Measurements from ENCODE around the gene DEGS2. TPM values are rescaled to one million over a fixed set of nuclear protein-coding genes. Genes with fewer than 3 reads are reported as not detected.
"Not testable (repeated sequence)": the region's sequence is repeated elsewhere in the genome, so short reads cannot be mapped to it uniquely, and the experiment has no call there.

The DEGS2 gene
- total and polyA plus RNA-seq, 10 donors, result 0.33 to 3.2 (median 1.3) TPM

DNA sequence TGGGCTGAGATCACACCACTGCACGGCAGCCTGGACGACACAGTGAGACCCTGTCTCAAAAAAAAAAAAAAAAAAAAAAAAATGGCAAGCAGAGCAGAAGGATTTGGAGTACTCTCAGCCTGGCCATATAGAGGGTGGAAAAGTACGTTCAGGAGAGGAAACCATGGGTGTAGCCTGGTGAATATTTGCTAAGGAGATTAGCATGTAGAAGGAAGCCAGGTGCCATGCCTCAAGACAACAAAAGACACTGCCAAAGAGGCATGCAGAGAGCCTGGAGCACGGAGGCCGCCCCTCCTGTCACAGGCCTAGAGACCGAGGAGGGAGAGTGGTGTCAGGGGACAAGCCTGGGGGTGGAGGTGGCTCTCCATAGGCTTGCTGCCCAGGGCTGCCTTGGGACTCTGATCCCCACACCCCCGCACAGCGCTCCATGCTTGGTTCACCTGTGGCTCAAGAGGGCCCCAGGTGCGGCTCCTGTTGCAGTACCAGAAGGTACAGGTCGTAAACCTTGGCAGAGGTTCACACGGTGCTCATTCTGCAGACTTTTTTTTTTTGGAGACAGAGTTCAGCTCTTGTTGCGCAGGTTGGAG is 27.9 kb upstream of the DEGS2 start:
- Histone ChIP-seq H3K4me1 (peaks cover 3 to 9% (median 7%) of the 10 kb centered on the region in 6 donors), H3K36me3 (no peaks in the 10 kb centered on the region), H3K27ac (no peak overlapping the region), H3K4me3 (no peak overlapping the region), H3K27me3 (replicated peaks in 1 of 7) (no peaks in the 10 kb centered on the region), H3K9me3 (no peaks in the 10 kb centered on the region)
- intact Hi-C loops (cut with DNase I; ENCODE audit: low total_unique reads), result no loop called here
- DNase-seq, result no peak
- TF ChIP-seq POLR2AphosphoS5 (IDR thresholded peaks at IDR 0.05) (no peak), POLR2A (IDR thresholded peaks at IDR 0.05) (no peak)
- TF ChIP-seq, protein P1, sequence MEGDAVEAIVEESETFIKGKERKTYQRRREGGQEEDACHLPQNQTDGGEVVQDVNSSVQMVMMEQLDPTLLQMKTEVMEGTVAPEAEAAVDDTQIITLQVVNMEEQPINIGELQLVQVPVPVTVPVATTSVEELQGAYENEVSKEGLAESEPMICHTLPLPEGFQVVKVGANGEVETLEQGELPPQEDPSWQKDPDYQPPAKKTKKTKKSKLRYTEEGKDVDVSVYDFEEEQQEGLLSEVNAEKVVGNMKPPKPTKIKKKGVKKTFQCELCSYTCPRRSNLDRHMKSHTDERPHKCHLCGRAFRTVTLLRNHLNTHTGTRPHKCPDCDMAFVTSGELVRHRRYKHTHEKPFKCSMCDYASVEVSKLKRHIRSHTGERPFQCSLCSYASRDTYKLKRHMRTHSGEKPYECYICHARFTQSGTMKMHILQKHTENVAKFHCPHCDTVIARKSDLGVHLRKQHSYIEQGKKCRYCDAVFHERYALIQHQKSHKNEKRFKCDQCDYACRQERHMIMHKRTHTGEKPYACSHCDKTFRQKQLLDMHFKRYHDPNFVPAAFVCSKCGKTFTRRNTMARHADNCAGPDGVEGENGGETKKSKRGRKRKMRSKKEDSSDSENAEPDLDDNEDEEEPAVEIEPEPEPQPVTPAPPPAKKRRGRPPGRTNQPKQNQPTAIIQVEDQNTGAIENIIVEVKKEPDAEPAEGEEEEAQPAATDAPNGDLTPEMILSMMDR (IDR thresholded peaks at IDR 0.05 in 8 of 11, conservative IDR thresholded peaks at IDR 0.05 in 3 of 11), result no peak
- WGBS, 5 donors, result 88 to 94% (median 93%) methylated on average over 12 of the region's 12 CpGs

DNA sequence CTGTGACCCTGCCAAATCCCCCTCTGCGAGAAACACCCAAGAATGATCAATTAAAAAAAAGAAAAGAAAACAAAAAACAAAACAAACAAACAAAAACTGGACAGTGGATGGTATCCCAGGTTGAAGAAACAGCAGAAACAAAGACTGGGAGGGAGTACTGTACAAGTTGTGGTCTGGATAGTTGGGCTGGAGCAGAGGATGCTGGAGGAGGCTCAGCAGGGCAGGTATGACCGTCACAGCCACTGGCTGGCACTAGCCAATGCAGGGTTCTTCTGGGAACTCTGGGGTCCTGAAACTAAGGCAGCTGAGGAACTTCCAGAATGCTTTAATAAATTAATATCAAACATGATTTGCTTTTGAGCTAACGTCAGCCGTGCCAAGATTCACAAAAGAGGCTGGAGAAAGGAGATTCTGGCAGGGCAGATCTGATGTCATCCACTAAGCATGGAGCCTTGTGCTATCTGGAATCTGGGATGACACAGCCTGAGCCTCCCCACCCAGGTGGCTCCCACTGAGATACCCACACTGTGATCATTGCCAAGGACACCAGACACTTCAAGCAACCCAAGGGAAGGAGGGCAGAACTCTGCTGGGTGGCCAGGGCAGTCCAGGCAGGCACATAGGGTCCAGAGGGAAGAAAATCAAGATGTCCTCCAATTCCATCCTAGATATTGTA is 22.6 kb upstream of the DEGS2 start:
- DNase-seq; H3K4me1 ChIP-seq; H3K4me3 ChIP-seq; intact Hi-C loops (cut with DNase I; ENCODE audit: low total_unique reads); H3K36me3 ChIP-seq; H3K27me3 ChIP-seq (replicated peaks in 1 of 7); H3K9me3 ChIP-seq; H3K27ac ChIP-seq: not testable (repeated sequence)
- 78 to 96% (median 85%) methylated on average over 2 to 4 of the region's 4 CpGs for WGBS, 5 donors

DNA sequence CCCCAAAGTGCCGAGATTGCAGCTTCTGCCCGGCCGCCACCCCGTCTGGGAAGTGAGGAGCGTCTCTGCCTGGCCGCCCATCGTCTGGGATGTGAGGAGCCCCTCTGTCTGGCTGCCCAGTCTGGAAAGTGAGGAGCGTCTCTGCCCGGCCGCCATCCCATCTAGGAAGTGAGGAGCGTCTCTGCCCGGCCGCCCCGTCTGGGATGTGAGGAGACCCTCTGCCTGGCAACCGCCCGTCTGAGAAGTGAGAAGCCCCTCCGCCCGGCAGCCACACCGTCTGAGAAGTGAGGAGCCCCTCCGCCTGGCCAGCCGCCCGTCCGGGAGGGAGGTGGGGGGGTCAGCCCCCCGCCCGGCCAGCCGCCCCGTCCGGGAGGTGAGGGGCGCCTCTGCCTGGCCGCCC is 21.2 kb upstream of the DEGS2 start:
- H3K9me3 ChIP-seq; H3K4me3 ChIP-seq; H3K27ac ChIP-seq; DNase-seq; H3K27me3 ChIP-seq (replicated peaks in 1 of 7); H3K4me1 ChIP-seq; intact Hi-C loops (cut with DNase I; ENCODE audit: low total_unique reads); H3K36me3 ChIP-seq: not testable (repeated sequence)
- 93 to 97% (median 95%) methylated on average over 12 to 26 of the region's 30 CpGs; no CpG with 5 or more reads in 1 of the 5 donors for WGBS, 5 donors

DNA sequence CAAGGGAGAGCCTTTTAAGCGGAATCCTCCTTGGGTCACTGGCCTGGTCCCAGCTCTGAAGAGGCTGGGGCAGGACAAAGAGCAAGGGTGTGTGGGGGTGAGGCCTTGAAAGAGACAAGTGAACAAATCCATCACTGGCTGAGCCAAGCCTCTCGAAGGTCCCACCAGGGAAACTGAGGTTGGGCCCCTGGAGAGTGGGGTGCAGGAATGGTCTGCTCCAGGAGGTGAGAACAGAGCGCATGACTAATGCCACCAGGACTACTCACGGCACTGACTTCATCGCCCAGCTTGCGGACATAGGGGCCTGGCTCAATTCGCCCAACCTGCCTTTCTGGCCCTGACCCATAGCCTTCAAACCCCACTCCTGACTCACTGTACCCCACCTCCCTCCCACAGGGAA is 19.2 kb upstream of the DEGS2 start:
- intact Hi-C loops (cut with DNase I; ENCODE audit: low total_unique reads), result no loop called here
- TF ChIP-seq POLR2A (IDR thresholded peaks at IDR 0.05), result no peak
- TF ChIP-seq, protein P1 (IDR thresholded peaks at IDR 0.05 in 8 of 11, conservative IDR thresholded peaks at IDR 0.05 in 3 of 11), result no peak
- no peak for TF ChIP-seq POLR2AphosphoS5 (IDR thresholded peaks at IDR 0.05)
- WGBS, 5 donors, result 91 to 100% (median 96%) methylated on average over 7 of the region's 7 CpGs

DNA sequence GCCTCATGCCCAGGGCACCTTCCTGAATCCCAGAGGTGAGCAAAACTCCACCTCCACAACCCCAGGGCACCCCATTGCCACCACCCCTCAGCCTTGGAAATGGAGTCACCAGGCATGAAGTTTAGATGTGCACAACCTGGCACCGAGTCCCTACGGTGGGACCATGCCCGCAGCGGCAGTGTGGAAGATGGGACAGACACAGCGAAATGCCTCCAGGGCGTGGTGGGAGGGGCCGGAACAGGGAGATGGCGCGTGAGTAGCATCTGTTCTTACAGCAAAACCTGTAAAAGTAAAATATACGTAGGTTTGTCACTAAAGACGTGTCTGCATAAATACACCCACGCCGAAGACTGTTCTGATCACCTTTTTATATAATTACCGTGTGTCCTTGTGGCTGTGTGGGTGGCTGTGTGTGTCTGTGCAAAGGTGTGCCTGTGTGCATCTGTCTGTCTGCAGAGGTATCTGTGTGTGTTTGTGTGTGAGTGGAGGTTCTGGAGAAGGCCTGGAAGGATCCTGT is 17.4 kb upstream of the DEGS2 start:
- intact Hi-C loops (cut with DNase I; ENCODE audit: low total_unique reads), result no loop called here
- H3K4me3 ChIP-seq, result no peak overlapping the region
- no peaks in the 10 kb centered on the region for H3K9me3 ChIP-seq
- WGBS, 5 donors, result 87 to 94% (median 93%) methylated on average over 14 of the region's 14 CpGs
- no peaks in the 10 kb centered on the region for H3K36me3 ChIP-seq
- no peak overlapping the region for H3K27ac ChIP-seq
- peaks cover 0 to 6% (median 0%) of the 10 kb centered on the region in 7 donors for H3K27me3 ChIP-seq (replicated peaks in 1 of 7)
- no peak for TF ChIP-seq POLR2AphosphoS5 (IDR thresholded peaks at IDR 0.05)
- TF ChIP-seq, protein P1 (IDR thresholded peaks at IDR 0.05 in 8 of 11, conservative IDR thresholded peaks at IDR 0.05 in 3 of 11), result no peak
- no peak for DNase-seq
- H3K4me1 ChIP-seq, result no peaks in the 10 kb centered on the region

More for the DNA sequence above, 19.2 kb upstream of the DEGS2 start:
- H3K9me3 ChIP-seq, result no peaks in the 10 kb centered on the region
- H3K4me1 ChIP-seq, result no peaks in the 10 kb centered on the region
- no peak overlapping the region for H3K27ac ChIP-seq
- H3K27me3 ChIP-seq (replicated peaks in 1 of 7), result no peaks in the 10 kb centered on the region
- no peak for DNase-seq
- H3K4me3 ChIP-seq, result no peak overlapping the region
- H3K36me3 ChIP-seq, result no peaks in the 10 kb centered on the region

All from spleen (tissue), 11 donors.